Measurements from ENCODE around the gene NGEF.

Gene NGEF

DNA sequence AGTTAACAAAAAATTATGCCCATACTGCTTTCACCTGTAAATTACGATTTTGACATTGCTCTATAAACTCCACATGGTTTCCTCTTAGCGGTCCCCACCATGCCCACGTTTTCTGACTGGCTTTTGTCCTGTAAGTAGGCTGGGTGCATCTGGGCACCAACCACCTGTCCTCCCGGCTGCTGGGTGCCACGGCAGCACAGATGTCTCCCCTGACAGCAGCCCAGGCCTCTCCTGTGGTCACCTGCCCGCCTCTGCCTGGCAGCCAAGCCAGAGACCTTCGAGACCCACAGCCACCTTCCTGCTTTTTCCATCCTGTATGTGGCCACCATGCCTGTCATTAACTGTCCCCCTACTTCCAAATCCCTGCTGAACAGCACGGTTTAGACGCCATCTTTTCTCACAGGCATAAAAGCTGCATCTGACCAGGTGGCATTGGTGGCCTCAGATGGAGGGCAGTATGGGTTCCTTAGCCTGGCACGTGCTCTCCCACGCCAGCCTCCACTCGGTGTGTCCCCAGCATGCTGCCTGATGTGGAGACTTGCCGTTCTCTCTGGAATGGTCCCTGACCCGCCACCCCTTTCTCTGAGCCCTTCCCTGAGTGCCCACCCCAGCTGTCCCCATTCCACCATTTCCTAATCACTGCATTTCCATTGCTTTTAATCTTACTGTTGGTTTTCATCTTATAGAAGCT lies 124.1 kb downstream of the NGEF start:
- no peak for TF ChIP-seq JUND (IDR thresholded peaks at IDR 0.05; ENCODE audit: low read depth)
- in situ Hi-C loops (cut with HindIII; ENCODE audit: low pct_unique_long_range_greater_than_20kb, low sequenced_read_pairs) = no loop called here
- no peak for DNase-seq (ENCODE audit: low read depth in 1 of 2, low spot score in 1 of 2)

DNA sequence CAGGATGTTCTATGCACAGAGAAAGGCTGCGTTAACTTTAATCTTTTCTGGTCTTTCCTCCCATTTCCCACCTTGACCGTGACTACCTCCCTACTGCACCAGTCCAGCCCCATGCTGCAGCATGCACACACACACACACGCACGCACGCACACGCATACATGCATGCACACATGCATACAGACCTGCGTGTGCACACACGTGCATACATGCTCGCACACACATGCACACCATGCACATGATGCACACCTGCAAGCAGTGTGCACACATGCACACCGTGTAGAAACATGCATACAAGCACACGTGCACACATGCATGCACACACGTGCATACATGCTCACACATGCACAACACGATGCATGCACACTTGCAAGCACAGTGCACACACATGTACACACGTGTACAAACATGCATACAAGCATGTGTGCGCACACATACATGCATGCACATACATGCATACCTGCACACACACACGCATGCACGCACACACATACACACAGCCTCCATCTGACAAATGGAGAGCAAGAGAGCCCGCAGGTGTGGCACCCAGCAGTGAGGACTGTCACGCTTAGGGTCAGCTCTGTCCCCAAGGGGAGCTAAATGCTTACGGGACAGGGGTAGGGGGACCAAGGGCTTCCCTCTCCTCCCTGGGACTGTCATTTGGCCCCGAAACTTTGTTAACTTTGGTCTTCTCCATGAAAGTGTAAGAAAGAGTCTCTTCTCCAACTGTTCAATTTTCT lies 124.8 kb downstream of the NGEF start:
- TF ChIP-seq JUND (IDR thresholded peaks at IDR 0.05; ENCODE audit: low read depth) = no peak
- in situ Hi-C loops (cut with HindIII; ENCODE audit: low pct_unique_long_range_greater_than_20kb, low sequenced_read_pairs) = no loop called here
- DNase-seq (ENCODE audit: low read depth in 1 of 2, low spot score in 1 of 2) = no peak

DNA sequence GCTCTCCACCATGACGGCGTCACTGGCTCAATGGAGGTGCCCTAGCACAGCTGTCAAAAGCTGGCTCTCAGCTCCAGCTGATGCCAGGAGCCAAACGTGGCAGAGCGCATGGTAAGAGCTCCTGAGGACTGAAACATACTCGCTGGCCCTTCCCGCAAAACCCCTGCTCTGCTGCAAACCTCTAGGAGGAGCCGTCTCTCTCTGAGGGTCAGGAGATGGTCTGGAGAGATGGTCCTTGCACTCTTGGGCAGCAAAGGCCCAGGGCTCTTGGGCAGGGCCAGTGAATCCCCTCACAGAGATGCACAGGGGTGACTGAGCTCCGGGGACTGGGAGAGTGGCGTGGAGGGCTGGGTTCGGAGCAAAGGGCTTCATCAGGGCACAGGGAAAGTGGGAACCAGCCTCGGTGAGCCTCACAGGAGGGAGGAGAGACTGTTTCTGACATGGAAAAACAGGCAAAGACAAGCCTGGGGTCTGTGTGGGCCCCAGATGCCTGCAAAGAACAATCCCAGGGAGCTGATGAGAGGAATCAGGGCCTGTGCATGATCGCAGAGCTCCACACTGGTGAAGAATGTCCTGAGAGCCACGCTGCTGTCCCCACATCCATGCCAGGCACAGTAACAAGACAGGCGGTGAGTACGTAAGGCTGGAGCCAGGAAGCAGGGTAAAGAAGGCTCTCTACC lies 125.7 kb downstream of the NGEF start:
- no peak for TF ChIP-seq JUND (IDR thresholded peaks at IDR 0.05; ENCODE audit: low read depth)
- DNase-seq (ENCODE audit: low read depth in 1 of 2, low spot score in 1 of 2) = no peak
- in situ Hi-C loops (cut with HindIII; ENCODE audit: low pct_unique_long_range_greater_than_20kb, low sequenced_read_pairs) = no loop called here

DNA sequence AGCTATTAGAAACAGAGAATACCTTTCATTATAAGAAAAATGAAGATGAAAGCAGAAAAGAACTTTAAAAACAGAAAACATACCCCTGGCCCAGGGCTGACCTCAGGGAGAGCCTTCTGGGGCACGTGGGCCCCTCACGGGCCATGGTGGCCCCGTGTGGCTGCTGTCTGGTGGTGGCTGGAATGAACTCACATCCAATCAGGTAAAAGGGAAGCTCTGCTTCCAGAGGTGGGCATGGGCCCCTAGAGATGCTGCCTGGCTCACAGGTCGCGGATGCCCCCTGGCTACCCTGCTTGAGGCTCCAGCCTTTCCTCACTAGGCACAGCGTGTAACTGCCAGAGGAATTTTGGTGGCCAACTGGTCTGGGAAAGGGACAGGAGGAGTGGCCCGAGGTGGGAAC lies 126.4 kb downstream of the NGEF start:
- in situ Hi-C loops (cut with HindIII; ENCODE audit: low pct_unique_long_range_greater_than_20kb, low sequenced_read_pairs) = no loop called here
- DNase-seq (ENCODE audit: low read depth in 1 of 2, low spot score in 1 of 2) = no peak
- no peak for TF ChIP-seq JUND (IDR thresholded peaks at IDR 0.05; ENCODE audit: low read depth)

DNA sequence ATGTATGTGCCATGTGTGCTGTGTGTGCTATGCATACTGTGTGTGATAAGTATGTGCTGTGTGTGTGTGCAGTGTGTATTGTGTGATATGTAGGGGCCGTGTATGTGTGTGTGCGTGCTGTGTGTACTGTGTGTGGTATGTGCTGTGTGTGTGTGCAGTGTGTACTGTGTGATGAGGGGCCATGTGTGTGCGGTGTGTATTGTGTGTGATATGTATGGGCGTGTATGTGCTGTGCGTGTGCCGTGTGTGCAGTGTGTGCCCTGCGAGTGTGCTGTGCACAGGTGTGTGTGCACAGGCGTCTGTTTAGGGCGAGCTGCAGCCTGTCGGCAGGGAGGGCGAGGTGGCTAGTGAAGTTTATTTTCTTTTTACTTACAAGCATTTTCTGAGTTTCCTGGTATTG lies 126.9 kb downstream of the NGEF start:
- TF ChIP-seq JUND (IDR thresholded peaks at IDR 0.05; ENCODE audit: low read depth) = no peak
- DNase-seq (ENCODE audit: low read depth in 1 of 2, low spot score in 1 of 2) = no peak
- in situ Hi-C loops (cut with HindIII; ENCODE audit: low pct_unique_long_range_greater_than_20kb, low sequenced_read_pairs) = no loop called here

DNA sequence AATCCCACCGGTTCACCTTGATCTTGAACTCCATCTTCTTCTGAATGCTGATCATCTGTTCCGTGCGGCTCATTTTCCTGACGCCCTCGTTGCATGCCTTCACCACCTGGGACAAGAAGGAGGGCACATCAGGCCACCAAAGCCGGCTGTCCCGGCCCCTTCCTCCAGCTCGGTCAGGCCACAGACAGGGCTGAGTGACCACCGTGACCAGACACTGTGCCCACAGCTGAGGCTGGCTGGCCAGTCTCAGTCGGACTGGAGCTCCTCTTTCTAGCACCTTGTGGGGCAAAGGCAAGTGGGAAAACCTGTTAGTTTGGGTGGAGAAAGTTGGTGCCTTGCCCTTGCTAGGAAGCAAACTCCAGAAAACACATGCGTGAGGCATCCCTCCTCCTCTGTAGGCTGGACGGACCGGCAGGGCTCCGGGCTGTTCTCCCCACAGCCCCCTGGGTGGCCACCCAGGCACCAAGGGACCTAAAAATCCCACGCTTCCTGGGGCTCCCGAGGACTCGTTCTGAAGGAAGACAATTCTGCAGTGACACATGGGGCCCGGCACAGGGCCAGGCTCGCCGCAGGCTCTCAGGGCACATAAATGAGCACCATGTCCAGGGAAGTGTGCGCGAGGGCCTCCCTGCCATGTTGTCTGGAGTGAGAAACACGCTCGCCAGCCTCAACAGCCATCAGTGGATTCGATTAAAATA lies 127.6 kb downstream of the NGEF start:
- in situ Hi-C loops (cut with HindIII; ENCODE audit: low pct_unique_long_range_greater_than_20kb, low sequenced_read_pairs) = no loop called here
- DNase-seq (ENCODE audit: low read depth in 1 of 2, low spot score in 1 of 2) = peak; percentile 58 to 81
- no peak for TF ChIP-seq JUND (IDR thresholded peaks at IDR 0.05; ENCODE audit: low read depth)

DNA sequence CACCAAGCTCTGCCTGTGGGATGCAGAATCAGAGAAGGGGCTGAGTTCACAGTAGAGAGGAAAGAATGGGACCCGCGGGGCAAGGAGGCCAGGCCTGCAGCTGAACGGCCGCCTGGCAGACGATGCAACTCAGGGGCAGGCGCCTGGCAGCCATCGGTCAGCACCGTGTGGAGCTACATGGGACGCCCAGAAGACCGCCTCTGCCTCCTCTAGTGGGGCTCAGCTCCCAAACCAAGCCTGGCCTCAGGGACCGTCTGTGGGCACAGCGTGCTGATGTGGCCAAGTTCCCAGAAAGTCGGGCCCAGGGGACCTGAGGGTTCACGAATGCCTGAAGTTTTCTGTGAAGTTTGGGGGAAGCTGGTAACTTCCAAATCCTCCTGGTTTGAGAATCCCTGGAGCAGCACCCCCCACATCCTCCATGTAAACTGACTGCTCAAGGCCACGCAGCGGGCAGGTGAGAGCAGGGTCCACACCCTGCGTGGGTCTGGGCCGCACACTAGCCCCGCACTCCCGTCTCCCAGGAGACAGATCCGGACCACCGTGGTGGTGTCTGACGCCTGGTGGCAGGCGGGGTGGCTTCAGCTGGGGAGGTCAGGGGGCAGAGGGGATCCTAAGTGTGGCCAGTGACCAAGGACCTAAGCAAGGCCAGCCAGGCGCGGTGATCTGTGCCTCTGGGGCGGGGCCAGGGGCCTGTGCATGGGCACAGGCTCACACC lies 128.3 kb downstream of the NGEF start:
- in situ Hi-C loops (cut with HindIII; ENCODE audit: low pct_unique_long_range_greater_than_20kb, low sequenced_read_pairs) = no loop called here
- DNase-seq (ENCODE audit: low read depth in 1 of 2, low spot score in 1 of 2) = no peak
- no peak for TF ChIP-seq JUND (IDR thresholded peaks at IDR 0.05; ENCODE audit: low read depth)

DNA sequence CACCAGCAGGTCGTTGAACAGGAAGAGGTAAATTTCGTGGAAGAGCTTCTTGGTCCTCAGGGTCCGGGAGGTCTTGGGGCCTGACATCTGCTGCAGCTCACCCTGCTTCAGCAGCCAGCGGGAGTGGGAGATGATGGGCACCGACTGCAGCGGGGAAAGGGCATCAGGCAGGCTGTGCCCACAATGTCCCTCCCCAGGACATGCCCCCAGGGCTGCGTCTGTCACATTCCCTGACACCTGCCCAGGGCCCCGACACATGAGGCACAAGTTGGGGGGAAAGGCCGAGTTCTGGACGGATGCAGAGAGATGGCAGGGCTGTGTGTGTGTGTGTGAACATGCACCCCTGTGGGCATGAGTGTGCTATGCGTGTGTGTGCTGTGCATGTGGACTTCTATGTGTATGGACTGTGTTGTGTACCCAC lies 129.0 kb downstream of the NGEF start:
- no peak for DNase-seq (ENCODE audit: low read depth in 1 of 2, low spot score in 1 of 2)
- in situ Hi-C loops (cut with HindIII; ENCODE audit: low pct_unique_long_range_greater_than_20kb, low sequenced_read_pairs) = no loop called here
- no peak for TF ChIP-seq JUND (IDR thresholded peaks at IDR 0.05; ENCODE audit: low read depth)

DNA sequence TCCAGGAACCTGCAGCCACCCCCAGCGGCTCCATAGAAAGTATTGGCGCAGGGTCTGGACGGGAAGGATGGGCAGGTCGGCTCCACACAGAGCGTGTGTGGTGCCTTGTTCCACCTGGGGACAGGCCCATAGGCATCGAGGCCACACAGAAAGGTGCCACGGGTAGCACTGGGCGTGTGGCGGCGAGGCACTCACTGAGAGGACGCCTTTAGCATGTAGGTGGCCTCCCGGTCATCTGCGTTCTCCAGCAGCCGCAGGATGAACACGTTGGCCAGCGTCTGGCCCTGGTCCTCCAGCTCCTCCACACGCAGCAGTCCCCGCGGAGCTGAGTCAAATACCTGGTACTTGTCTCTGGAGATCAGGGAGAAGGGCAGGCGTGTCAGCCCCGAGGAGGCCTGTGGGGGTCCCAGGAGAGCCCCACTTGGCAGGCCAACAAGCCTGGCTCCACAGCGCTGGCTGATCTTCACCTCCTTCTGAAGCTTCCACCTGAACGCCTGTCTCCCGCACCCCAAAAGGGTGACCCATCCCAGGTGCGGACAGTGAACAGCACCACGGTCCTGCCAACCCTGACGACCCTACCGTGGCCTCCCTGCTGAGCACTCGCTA lies 129.8 kb downstream of the NGEF start:
- TF ChIP-seq JUND (IDR thresholded peaks at IDR 0.05; ENCODE audit: low read depth) = no peak
- in situ Hi-C loops (cut with HindIII; ENCODE audit: low pct_unique_long_range_greater_than_20kb, low sequenced_read_pairs) = no loop called here
- no peak for DNase-seq (ENCODE audit: low read depth in 1 of 2, low spot score in 1 of 2)

DNA sequence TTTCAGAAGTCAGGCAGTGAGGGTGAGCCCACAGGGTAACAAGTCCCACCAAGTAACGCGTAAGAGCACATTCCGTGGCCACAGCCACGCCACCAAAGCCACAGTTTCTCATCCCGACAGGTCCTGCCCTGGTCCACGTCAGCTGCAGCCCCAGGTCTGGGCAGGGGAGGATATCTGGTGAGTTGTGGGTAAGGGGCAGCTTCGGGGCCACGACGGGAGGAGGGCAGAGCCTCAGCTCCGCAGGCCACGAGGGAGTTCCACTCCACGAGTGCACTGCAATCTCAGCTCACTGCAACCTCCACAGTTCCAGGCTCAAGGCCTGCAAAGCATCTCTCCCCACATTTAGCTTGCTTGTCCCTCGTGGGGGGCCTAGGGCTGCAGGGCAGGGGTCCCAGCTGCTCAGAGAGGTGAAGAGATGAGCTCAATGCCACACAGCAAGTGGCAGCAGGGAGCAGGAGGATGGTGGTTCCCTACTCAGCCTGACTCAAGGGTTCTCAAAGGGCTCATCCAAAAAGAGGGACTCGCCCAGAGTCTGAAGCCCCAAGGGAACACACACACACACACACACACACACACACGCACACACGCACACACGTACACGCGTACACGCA lies 130.4 kb downstream of the NGEF start:
- no peak for DNase-seq (ENCODE audit: low read depth in 1 of 2, low spot score in 1 of 2)
- TF ChIP-seq JUND (IDR thresholded peaks at IDR 0.05; ENCODE audit: low read depth) = no peak
- in situ Hi-C loops (cut with HindIII; ENCODE audit: low pct_unique_long_range_greater_than_20kb, low sequenced_read_pairs) = no loop called here

DNA sequence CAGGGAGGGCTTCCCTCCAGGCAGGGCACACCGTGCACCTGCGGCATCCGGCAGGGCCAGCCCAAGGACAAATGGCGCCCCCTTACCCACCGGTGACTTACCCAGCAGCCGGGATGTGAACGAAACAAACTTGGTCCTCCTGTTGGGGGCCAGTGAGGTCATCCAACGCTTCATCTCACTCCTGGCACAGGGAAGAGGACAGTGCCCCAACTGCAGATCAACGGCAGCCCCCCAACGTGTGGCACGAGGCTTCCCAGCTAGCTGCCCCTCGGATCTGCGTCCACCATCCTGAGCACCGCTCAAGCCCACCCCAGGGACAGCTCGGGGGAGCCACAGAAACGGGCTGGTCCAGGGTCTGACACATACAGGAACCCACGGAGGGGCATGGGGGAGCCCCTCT lies 131.0 kb downstream of the NGEF start:
- in situ Hi-C loops (cut with HindIII; ENCODE audit: low pct_unique_long_range_greater_than_20kb, low sequenced_read_pairs) = no loop called here
- TF ChIP-seq JUND (IDR thresholded peaks at IDR 0.05; ENCODE audit: low read depth) = no peak
- no peak for DNase-seq (ENCODE audit: low read depth in 1 of 2, low spot score in 1 of 2)
